CD14-positive monocyte (primary cell): Measurements from ENCODE around the gene MDN1. TPM values are rescaled to one million over a fixed set of nuclear protein-coding genes. Genes with fewer than 3 reads are reported as not detected.
A peak's percentile ranks its signal among the peaks of the same experiment; 100 is the strongest.

Experiments
- DNase-seq, 3 donors: peaks; one replicate each; pipeline ENCODE4 v3.0.0-alpha.2; 2011 to 2022
- H2AFZ ChIP-seq: 2 replicates; pipeline ENCODE4 v1.6.0; 2012; ENCODE audit warnings: mild to moderate bottlenecking, low read depth, low read length, inconsistent platforms; ENCODE audit not compliant: insufficient read depth, poor library complexity, severe bottlenecking
- H3K27ac ChIP-seq, 2 donors: 1 replicate in 1 of 2; 2 replicates in 1 of 2; pipeline ENCODE4 v1.5.1; 2012 to 2013; ENCODE audit warnings: low read length in 2 of 2, control low read depth in 1 of 2, inconsistent platforms in 1 of 2, low read depth in 1 of 2, mild to moderate bottlenecking in 1 of 2
- H3K27me3 ChIP-seq, 2 donors: one replicate each; pipeline versions ENCODE4 v1.6.0 to v1.6.1; 2011 to 2013; ENCODE audit warnings: low read length in 2 of 2; ENCODE audit not compliant: control insufficient read depth in 2 of 2, insufficient read depth in 2 of 2
- H3K36me3 ChIP-seq, 2 donors: replicated peaks in 1 of 2; 1 replicate in 1 of 2; 2 replicates in 1 of 2; pipeline versions ENCODE4 v1.5.1 to v1.6.1; 2012 to 2013; ENCODE audit warnings: low read length in 2 of 2, control low read depth in 1 of 2, inconsistent platforms in 1 of 2, mild to moderate bottlenecking in 1 of 2; ENCODE audit not compliant: insufficient read depth in 2 of 2, control insufficient read depth in 1 of 2
- H3K4me1 ChIP-seq, 2 donors: 1 replicate in 1 of 2; 2 replicates in 1 of 2; pipeline versions ENCODE4 v1.5.1 to v1.6.1; 2012 to 2013; ENCODE audit warnings: low read length in 2 of 2, control low read depth in 1 of 2, inconsistent platforms in 1 of 2, mild to moderate bottlenecking in 1 of 2, moderate library complexity in 1 of 2; ENCODE audit not compliant: insufficient read depth in 2 of 2, control insufficient read depth in 1 of 2
- H3K4me2 ChIP-seq: replicated peaks from 2 replicates; pipeline ENCODE3; 2012; ENCODE audit warnings: low read length, moderate library complexity, mild to moderate bottlenecking; ENCODE audit not compliant: poor library complexity, severe bottlenecking; ENCODE audit errors: extremely low read depth
- H3K4me3 ChIP-seq, 3 experiments: fragments of 200-600 bp in 1 of 3; sonication (generic) in 1 of 3; replicated peaks in 1 of 3; 1 replicate in 2 of 3; 2 replicates in 1 of 3; pipeline ENCODE4 v1.5.1; 2011 to 2013; ENCODE audit warnings: low read length in 3 of 3, mild to moderate bottlenecking in 3 of 3, control low read depth in 2 of 3, low read depth in 2 of 3, inconsistent platforms in 1 of 3, moderate library complexity in 1 of 3
- H3K79me2 ChIP-seq: 2 replicates; pipeline ENCODE4 v1.6.0; 2012; ENCODE audit warnings: mild to moderate bottlenecking, control low read depth, inconsistent platforms, low read length, moderate library complexity; ENCODE audit not compliant: insufficient read depth
- H3K9ac ChIP-seq: 2 replicates; pipeline ENCODE4 v1.6.0; 2017; ENCODE audit warnings: low read length, mild to moderate bottlenecking; ENCODE audit not compliant: insufficient read depth, poor library complexity, severe bottlenecking
- H3K9me3 ChIP-seq, 2 donors: replicated peaks in 1 of 2; 1 replicate in 1 of 2; 2 replicates in 1 of 2; pipeline versions ENCODE4 v1.5.1 to v1.6.1; 2012 to 2013; ENCODE audit warnings: low read length in 2 of 2, control low read depth in 1 of 2; ENCODE audit not compliant: control insufficient read depth in 1 of 2, insufficient read depth in 1 of 2
- H4K20me1 ChIP-seq: 2 replicates; pipeline ENCODE4 v1.6.0; 2012; ENCODE audit warnings: mild to moderate bottlenecking, low read length, control low read depth, moderate library complexity; ENCODE audit not compliant: insufficient read depth
- H3K27ac Mint-ChIP-seq, 7 donors: one replicate each; pipeline ENCODE4 v1.8.0; 2020; ENCODE audit warnings: mild to moderate bottlenecking in 7 of 7, mixed read lengths in 7 of 7, moderate library complexity in 6 of 7, inconsistent platforms in 2 of 7
- H3K27me3 Mint-ChIP-seq, 3 donors: one replicate each; pipeline ENCODE4 v1.8.0; 2021 to 2022; ENCODE audit warnings: low read depth in 3 of 3, mild to moderate bottlenecking in 3 of 3, mixed read lengths in 3 of 3, moderate library complexity in 3 of 3, inconsistent platforms in 1 of 3
- H3K36me3 Mint-ChIP-seq, 2 donors: one replicate each; pipeline ENCODE4 v1.8.0; 2020; ENCODE audit warnings: mixed read lengths in 2 of 2, inconsistent platforms in 1 of 2, mild to moderate bottlenecking in 1 of 2
- H3K4me1 Mint-ChIP-seq: one replicate; pipeline ENCODE4 v1.8.0; 2020; ENCODE audit warnings: mild to moderate bottlenecking, mixed read lengths
- H3K4me3 Mint-ChIP-seq, 2 donors: one replicate each; pipeline ENCODE4 v1.8.0; 2020; ENCODE audit warnings: mild to moderate bottlenecking in 2 of 2, mixed read lengths in 2 of 2, moderate library complexity in 1 of 2
- H3K9me3 Mint-ChIP-seq, 7 donors: one replicate each; pipeline ENCODE4 v1.8.0; 2020 to 2022; ENCODE audit warnings: mixed read lengths in 7 of 7, mild to moderate bottlenecking in 6 of 7, moderate library complexity in 6 of 7, inconsistent platforms in 2 of 7
- CTCF ChIP-seq: fragments of 200-600 bp; IDR thresholded peaks from one replicate; pipeline ENCODE4 v1.8.0; 2022; ENCODE audit warnings: antibody characterized with exemption, mild to moderate bottlenecking
- WGBS: methylation state at CpG from one replicate; pipeline ENCODE4 v1.1.5; 2013; ENCODE audit warnings: missing lambda C conversion rate; ENCODE audit not compliant: insufficient coverage; 5-methylcytosine and 5-hydroxymethylcytosine counted together
- intact Hi-C, 2 donors: fragments of 100-400 bp; cut with micrococcal nuclease; formaldehyde crosslinking; loops; one replicate each; pipeline versions ENCODE4 v1.15.0 to v1.15.1; 2023
- polyA plus RNA-seq, 3 donors: library from polyadenylated mRNA; depleted of rRNA in 1 of 3; unstranded in 2 of 3; stranded (reverse) in 1 of 3; fragments of 300-500 nt in 2 of 3; fragments of >200 nt in 1 of 3; fragmentation: Illumina TruSeq in 2 of 3; gene quantifications; 1 replicate in 2 of 3; 2 replicates in 1 of 3; pipeline ENCODE4 v1.2.3, GENCODE V29; 2012 to 2021

MDN1 gene
- polyA plus RNA-seq, 3 donors = 0.61 to 6.6 (median 1.8) TPM

DNA sequence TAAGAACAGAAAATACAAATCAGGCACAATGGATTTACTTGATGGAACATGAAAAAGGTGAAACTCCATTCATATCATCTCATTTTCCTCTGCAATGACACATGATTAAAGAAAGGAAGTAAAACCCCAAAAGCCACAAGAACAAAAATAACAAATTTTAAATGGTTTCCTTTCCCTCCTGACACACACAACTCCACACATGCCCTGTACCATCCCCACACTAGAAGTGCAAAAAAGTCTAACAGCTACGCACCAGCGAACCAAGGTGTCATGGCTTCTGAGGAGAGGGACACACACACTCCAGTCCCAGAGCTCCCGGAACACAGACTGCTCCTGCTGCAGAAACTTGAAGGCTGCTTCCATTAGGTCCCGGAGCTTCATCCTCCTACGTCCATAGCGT lies 25.3 kb downstream of the MDN1 start:
- no peak for TF ChIP-seq CTCF
- intact Hi-C loops = no loop called here
- H3K4me2 ChIP-seq = no peak overlapping the region

GRCh38 chr6:89793586-89793985 lies 26.0 kb downstream of the MDN1 start:
- Mint-ChIP-seq H3K27me3 (no peaks in the 10 kb centered on the region), H3K27ac (peak overlapping the region in 2 of 7 donors; percentile 13 to 46), H3K4me3 (no peak overlapping the region), H3K9me3 (no peaks in the 10 kb centered on the region), H3K4me1 (peaks cover 11% of the 10 kb centered on the region), H3K36me3 (peaks cover 46 to 58% of the 10 kb centered on the region in 2 donors)
- H3K27ac ChIP-seq = no peak overlapping the region
- DNase-seq = no peak
- no peak overlapping the region for H2AFZ ChIP-seq
- H3K4me1 ChIP-seq = peaks cover 0 to 3% of the 10 kb centered on the region in 2 donors
- no peaks in the 10 kb centered on the region for H3K9me3 ChIP-seq
- WGBS = 100% methylated on average over 1 of the region's 3 CpGs
- peaks cover 15 to 40% of the 10 kb centered on the region in 2 donors for H3K36me3 ChIP-seq
- intact Hi-C loops = no loop called here
- no peak for TF ChIP-seq CTCF
- no peak overlapping the region for H3K4me3 ChIP-seq
- H3K4me2 ChIP-seq = no peak overlapping the region
- no peaks in the 10 kb centered on the region for H3K27me3 ChIP-seq
- H4K20me1 ChIP-seq = no peaks in the 10 kb centered on the region
- H3K9ac ChIP-seq = no peak overlapping the region
- no peaks in the 10 kb centered on the region for H3K79me2 ChIP-seq

More for the DNA sequence above, 25.3 kb downstream of the MDN1 start:
- H3K9me3 ChIP-seq = no peaks in the 10 kb centered on the region
- H2AFZ ChIP-seq = no peak overlapping the region
- H3K4me3 Mint-ChIP-seq = no peak overlapping the region
- no peak overlapping the region for H3K4me3 ChIP-seq
- peak overlapping the region in 2 of 7 donors; percentile 61 to 72 for H3K27ac Mint-ChIP-seq
- no peaks in the 10 kb centered on the region for H3K9me3 Mint-ChIP-seq
- DNase-seq = no peak
- H3K36me3 Mint-ChIP-seq = peaks cover 43 to 56% of the 10 kb centered on the region in 2 donors
- peaks cover 0 to 3% of the 10 kb centered on the region in 2 donors for H3K4me1 ChIP-seq
- WGBS = 0% methylated on average over 2 of the region's 6 CpGs
- no peaks in the 10 kb centered on the region for H3K27me3 Mint-ChIP-seq
- H3K27ac ChIP-seq = no peak overlapping the region
- H3K4me1 Mint-ChIP-seq = peaks cover 11% of the 10 kb centered on the region
- H3K36me3 ChIP-seq = peaks cover 15 to 37% of the 10 kb centered on the region in 2 donors
- H3K79me2 ChIP-seq = no peaks in the 10 kb centered on the region
- no peak overlapping the region for H3K9ac ChIP-seq
- no peaks in the 10 kb centered on the region for H4K20me1 ChIP-seq
- H3K27me3 ChIP-seq = no peaks in the 10 kb centered on the region
